ENCODE measurements around the gene LPXN. TPM values are rescaled to one million over a fixed set of nuclear protein-coding genes. Genes with fewer than 3 reads are reported as not detected.

Gene LPXN
- total and polyA plus RNA-seq, 12 donors = 1.8 to 13.9 (median 4.7) TPM

GRCh38 chr11:58597486-58598144, 22.0 kb upstream of the LPXN start:
- no peak overlapping the region for H3K4me3 ChIP-seq
- ATAC-seq (no peak), DNase-seq (no peak)
- peaks cover 0 to 19% (median 0%) of the 10 kb centered on the region in 9 donors for H3K36me3 ChIP-seq
- no peak for TF ChIP-seq CTCF (IDR thresholded peaks at IDR 0.05)
- H3K4me1 ChIP-seq = peaks cover 0 to 57% (median 32%) of the 10 kb centered on the region in 9 donors
- H3K9me3 ChIP-seq = no peaks in the 10 kb centered on the region
- intact Hi-C loops (cut with DNase I) = no loop called here
- H3K27me3 ChIP-seq = no peaks in the 10 kb centered on the region
- 62 to 63% methylated on average over 3 of the region's 3 CpGs for WGBS, 2 donors
- no peak overlapping the region for H3K27ac ChIP-seq

DNA sequence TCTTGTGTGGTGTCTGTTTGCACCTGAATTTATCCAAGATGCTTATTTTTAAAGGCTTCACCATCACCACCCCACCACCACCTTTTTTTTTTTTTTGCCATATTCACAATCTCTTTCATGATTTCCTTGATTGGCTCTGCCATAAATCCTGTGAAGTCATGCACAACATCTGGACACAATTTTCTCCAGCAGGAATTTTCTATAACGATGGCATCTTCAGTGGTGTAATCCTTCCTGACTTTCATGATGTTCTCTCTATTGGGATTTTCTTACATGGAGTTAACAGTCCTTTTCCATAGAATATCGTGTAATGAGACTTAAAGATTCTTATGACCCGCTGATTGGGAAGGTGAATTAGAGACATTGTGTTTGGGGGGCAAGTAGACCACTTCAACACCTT, 21.0 kb upstream of the LPXN start:
- Histone ChIP-seq H3K4me3 (no peak overlapping the region), H3K4me1 (peaks cover 0 to 59% (median 34%) of the 10 kb centered on the region in 9 donors), H3K27ac (no peak overlapping the region), H3K36me3 (peaks cover 0 to 28% (median 0%) of the 10 kb centered on the region in 9 donors), H3K9me3 (no peaks in the 10 kb centered on the region), H3K27me3 (no peaks in the 10 kb centered on the region)
- intact Hi-C loops (cut with DNase I) = no loop called here
- 90 to 95% methylated on average over 3 of the region's 3 CpGs for WGBS, 2 donors
- DNase-seq (no peak), ATAC-seq (no peak)
- TF ChIP-seq CTCF (IDR thresholded peaks at IDR 0.05) = no peak

- ATAC-seq (no peak), DNase-seq (no peak)
- no peaks in the 10 kb centered on the region for H3K9me3 ChIP-seq
- H3K36me3 ChIP-seq = peaks cover 0 to 31% (median 0%) of the 10 kb centered on the region in 9 donors
- peaks cover 0 to 45% (median 22%) of the 10 kb centered on the region in 9 donors for H3K4me1 ChIP-seq
- no peak for TF ChIP-seq CTCF (IDR thresholded peaks at IDR 0.05)
- H3K27ac ChIP-seq = no peak overlapping the region
- intact Hi-C loops (cut with DNase I) = no loop called here
- H3K4me3 ChIP-seq = no peak overlapping the region
- 78% methylated on average over 4 of the region's 4 CpGs for WGBS, 2 donors
- no peaks in the 10 kb centered on the region for H3K27me3 ChIP-seq
Observed at GRCh38 chr11:58594826-58595225, 19.2 kb upstream of the LPXN start.

DNA sequence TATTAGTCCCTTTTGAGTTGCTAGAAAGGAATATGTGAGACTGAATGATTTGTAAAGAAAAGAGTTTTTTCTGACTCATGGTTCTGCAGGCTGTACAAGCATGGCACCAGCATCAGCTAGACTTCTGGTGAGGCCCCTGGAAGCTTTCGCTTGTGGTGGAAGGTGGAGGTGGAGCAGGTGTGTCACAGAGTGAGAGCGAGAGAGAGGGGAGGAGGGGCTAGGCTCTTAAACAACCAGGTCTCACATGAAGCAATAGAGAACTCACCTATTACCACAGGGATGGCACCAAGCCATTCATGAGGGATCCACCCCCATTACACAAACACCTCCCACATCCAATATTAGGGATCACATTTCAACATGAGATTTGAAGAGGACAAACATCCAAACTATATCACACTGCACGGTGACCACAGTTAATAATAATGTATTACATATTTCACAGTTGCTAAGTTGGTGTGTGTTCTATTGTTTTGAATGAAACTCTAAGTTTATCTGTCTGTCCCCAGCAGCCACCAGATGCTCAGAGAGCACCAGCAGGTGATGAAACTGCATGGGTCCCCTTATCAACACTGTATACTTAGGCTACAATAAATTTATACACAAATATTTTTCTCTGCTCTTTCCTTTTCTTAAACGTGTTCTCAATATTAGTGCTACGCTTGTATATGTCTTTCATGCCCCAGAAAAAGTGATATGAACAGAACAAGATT, 17.3 kb upstream of the LPXN start:
- peaks cover 0 to 40% (median 0%) of the 10 kb centered on the region in 9 donors for H3K36me3 ChIP-seq
- H3K4me3 ChIP-seq = no peak overlapping the region
- 72 to 80% methylated on average over 5 of the region's 5 CpGs for WGBS, 2 donors
- no peak overlapping the region for H3K27ac ChIP-seq
- DNase-seq = no peak
- intact Hi-C loops (cut with DNase I) = no loop called here
- no peaks in the 10 kb centered on the region for H3K9me3 ChIP-seq
- no peaks in the 10 kb centered on the region for H3K27me3 ChIP-seq
- peaks cover 0 to 40% (median 14%) of the 10 kb centered on the region in 9 donors for H3K4me1 ChIP-seq
- peak in 2 of 8 donors; percentile 9 to 42 for ATAC-seq
- no peak for TF ChIP-seq CTCF (IDR thresholded peaks at IDR 0.05)

Measured in heart right ventricle (tissue), 16 donors.